Osteoblast (primary cell): Measurements from ENCODE around the gene MAPK8. TPM values are rescaled to one million over a fixed set of nuclear protein-coding genes. Genes with fewer than 3 reads are reported as not detected.

Source experiments
- DNase-seq: peaks from one replicate; pipeline ENCODE4 v3.0.0; 2011; ENCODE audit warnings: low spot score, mixed read lengths; ENCODE audit not compliant: insufficient read length; ENCODE audit errors: missing footprints
- H2AFZ ChIP-seq: 2 replicates; pipeline ENCODE4 v1.6.0; 2011; ENCODE audit warnings: mild to moderate bottlenecking, low read length
- H3K27ac ChIP-seq: 2 replicates; pipeline ENCODE4 v1.5.1; 2011; ENCODE audit warnings: mild to moderate bottlenecking, low read depth, low read length, moderate library complexity
- H3K27me3 ChIP-seq: 2 replicates; pipeline ENCODE4 v1.6.0; 2012; ENCODE audit warnings: mild to moderate bottlenecking, control low read depth, inconsistent platforms, low read length, moderate library complexity; ENCODE audit not compliant: insufficient read depth
- H3K36me3 ChIP-seq: 2 replicates; pipeline ENCODE4 v1.5.1; 2011; ENCODE audit warnings: mild to moderate bottlenecking, low read length, control low read depth, moderate library complexity; ENCODE audit not compliant: insufficient read depth
- H3K4me1 ChIP-seq: 2 replicates; pipeline ENCODE4 v1.5.1; 2011; ENCODE audit warnings: mild to moderate bottlenecking, low read length, control low read depth, moderate library complexity; ENCODE audit not compliant: insufficient read depth
- H3K4me2 ChIP-seq: 2 replicates; pipeline ENCODE4 v1.6.0; 2011; ENCODE audit warnings: mild to moderate bottlenecking, low read length; ENCODE audit not compliant: insufficient read depth
- H3K4me3 ChIP-seq: fragments of 200-600 bp; sonication (generic); 3 replicates; pipeline ENCODE4 v1.5.1; 2012; ENCODE audit warnings: mild to moderate bottlenecking, low read length, inconsistent platforms; ENCODE audit not compliant: insufficient read depth
- H3K79me2 ChIP-seq: 2 replicates; pipeline ENCODE4 v1.6.0; 2012; ENCODE audit warnings: mild to moderate bottlenecking, low read length, control low read depth, inconsistent platforms; ENCODE audit not compliant: insufficient read depth
- H3K9me3 ChIP-seq: 2 replicates; pipeline ENCODE4 v1.5.1; 2011; ENCODE audit warnings: low read depth, low read length, control low read depth
- H4K20me1 ChIP-seq: 2 replicates; pipeline ENCODE4 v1.6.0; 2012; ENCODE audit warnings: mild to moderate bottlenecking, low read length, control low read depth; ENCODE audit not compliant: insufficient read depth
- total RNA-seq: library from RNA; depleted of rRNA; stranded (reverse); fragments of >200 nt; gene quantifications from 2 replicates; pipeline ENCODE4 v1.2.3, GENCODE V29; 2012
- TF ChIP-seq, protein P1 (sequence below): IDR thresholded peaks from 2 replicates; pipeline ENCODE4 v1.5.1; 2011; ENCODE audit warnings: mild to moderate bottlenecking, low read depth, low read length, moderate library complexity; ENCODE audit errors: extremely low read depth

The MAPK8 gene
- total RNA-seq, 1 donor, result 55.7 TPM

DNA sequence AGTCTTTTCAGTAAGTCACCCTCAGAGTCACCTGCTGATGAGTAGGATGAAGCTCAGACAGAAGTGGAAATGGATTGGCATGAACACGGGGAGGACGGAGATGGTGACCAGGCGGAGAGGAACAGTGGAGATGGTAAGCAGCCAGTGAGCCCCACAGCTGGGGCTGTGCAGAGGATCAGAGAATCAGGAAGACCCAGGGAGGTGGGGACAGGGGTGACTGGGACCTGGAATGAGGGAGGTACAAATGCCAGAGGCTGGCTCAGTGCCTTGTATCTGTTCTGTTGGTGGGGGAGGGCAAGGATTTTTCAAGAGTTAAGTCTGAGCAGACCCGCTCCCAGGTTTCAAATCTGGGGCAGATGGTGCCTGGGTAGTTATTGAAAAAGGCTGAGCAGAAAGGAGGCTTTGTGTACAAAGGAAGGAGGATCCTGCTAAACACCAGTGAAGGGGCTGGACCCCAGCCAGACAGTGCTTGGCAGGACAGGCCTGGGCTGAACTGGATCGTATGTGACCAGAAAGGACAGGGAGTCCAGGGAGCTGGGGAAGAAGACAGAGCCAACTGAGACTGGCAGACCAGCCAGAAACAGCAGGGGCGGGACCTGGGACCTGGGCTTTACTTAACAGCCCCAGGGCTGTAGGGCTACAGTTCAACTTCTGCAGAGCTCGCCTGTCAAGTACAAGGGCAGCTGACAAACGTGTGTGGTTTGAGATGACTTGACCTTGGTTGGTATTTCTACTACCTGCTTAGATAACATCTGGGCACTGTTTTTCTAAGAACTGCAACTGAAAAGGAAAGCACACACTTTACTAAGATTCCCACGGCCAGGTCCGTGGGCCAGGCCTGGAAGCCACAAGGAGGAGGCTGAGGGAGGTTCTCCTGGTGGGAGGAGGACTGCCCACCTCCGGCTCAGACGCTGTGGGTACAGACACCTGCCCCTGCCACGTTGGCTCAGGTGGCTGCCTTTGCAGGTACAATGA is 18.8 kb upstream of the MAPK8 start:
- peaks cover 28% of the 10 kb centered on the region for H3K27me3 ChIP-seq
- H3K79me2 ChIP-seq, result no peaks in the 10 kb centered on the region
- TF ChIP-seq, protein P1, sequence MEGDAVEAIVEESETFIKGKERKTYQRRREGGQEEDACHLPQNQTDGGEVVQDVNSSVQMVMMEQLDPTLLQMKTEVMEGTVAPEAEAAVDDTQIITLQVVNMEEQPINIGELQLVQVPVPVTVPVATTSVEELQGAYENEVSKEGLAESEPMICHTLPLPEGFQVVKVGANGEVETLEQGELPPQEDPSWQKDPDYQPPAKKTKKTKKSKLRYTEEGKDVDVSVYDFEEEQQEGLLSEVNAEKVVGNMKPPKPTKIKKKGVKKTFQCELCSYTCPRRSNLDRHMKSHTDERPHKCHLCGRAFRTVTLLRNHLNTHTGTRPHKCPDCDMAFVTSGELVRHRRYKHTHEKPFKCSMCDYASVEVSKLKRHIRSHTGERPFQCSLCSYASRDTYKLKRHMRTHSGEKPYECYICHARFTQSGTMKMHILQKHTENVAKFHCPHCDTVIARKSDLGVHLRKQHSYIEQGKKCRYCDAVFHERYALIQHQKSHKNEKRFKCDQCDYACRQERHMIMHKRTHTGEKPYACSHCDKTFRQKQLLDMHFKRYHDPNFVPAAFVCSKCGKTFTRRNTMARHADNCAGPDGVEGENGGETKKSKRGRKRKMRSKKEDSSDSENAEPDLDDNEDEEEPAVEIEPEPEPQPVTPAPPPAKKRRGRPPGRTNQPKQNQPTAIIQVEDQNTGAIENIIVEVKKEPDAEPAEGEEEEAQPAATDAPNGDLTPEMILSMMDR, result no peak
- no peak overlapping the region for H3K4me2 ChIP-seq
- DNase-seq, result no peak
- no peak overlapping the region for H3K4me3 ChIP-seq
- H3K9me3 ChIP-seq, result peaks cover 2% of the 10 kb centered on the region
- no peaks in the 10 kb centered on the region for H3K36me3 ChIP-seq
- no peaks in the 10 kb centered on the region for H4K20me1 ChIP-seq
- no peaks in the 10 kb centered on the region for H3K4me1 ChIP-seq
- H2AFZ ChIP-seq, result no peak overlapping the region
- no peak overlapping the region for H3K27ac ChIP-seq

GRCh38 chr10:48288661-48289060 is 17.8 kb upstream of the MAPK8 start:
- Histone ChIP-seq H3K4me1 (no peaks in the 10 kb centered on the region), H3K36me3 (no peaks in the 10 kb centered on the region), H3K9me3 (peaks cover 2% of the 10 kb centered on the region), H3K4me3 (no peak overlapping the region), H3K4me2 (no peak overlapping the region), H2AFZ (no peak overlapping the region), H4K20me1 (no peaks in the 10 kb centered on the region), H3K27me3 (peaks cover 28% of the 10 kb centered on the region), H3K27ac (no peak overlapping the region), H3K79me2 (no peaks in the 10 kb centered on the region)
- no peak for DNase-seq
- TF ChIP-seq, protein P1, result no peak

DNA sequence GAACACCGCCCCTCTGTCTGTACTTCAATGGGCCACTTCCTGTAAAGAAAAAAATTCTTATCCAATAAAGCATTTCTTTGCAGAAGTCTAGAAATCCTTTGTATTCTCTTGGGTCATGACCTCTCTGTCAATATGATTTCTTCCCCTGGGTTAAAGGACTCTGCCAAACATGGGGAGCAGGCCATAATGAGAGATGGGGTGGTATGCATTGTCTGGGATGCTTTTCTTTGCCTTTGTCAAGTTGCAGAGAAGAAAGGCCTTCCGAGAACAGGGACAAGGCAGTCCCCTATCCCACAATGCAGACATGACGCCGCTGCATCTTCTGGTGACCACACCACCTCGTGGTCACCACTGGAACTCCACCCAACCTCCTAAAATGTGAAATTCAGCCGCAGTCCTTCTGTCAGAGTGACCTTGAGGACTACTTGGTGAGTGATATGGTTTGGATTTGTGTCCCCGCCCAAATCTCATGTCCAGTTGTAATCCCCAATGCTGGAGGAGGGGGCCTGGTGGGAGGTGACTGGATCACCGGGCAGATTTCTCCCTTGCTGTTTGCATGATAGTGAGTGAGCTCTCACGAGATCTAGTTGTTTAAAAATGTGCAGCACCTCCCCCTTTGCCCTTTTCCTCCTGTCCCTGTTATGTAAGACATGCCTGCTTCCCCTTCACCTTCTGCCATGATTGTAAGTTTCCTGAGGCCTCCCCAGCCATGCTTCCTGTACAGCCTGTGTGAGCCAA is 16.8 kb upstream of the MAPK8 start:
- Histone ChIP-seq H4K20me1 (no peaks in the 10 kb centered on the region), H3K36me3 (no peaks in the 10 kb centered on the region), H3K27me3 (peaks cover 37% of the 10 kb centered on the region), H3K27ac (no peak overlapping the region), H3K4me1 (no peaks in the 10 kb centered on the region), H2AFZ (no peak overlapping the region), H3K4me3 (no peak overlapping the region), H3K79me2 (no peaks in the 10 kb centered on the region), H3K4me2 (no peak overlapping the region), H3K9me3 (no peaks in the 10 kb centered on the region)
- DNase-seq, result no peak
- TF ChIP-seq, protein P1, result peak; percentile 82

- no peaks in the 10 kb centered on the region for H3K9me3 ChIP-seq
- no peak overlapping the region for H3K27ac ChIP-seq
- H3K4me3 ChIP-seq, result no peak overlapping the region
- no peak overlapping the region for H3K4me2 ChIP-seq
- H4K20me1 ChIP-seq, result no peaks in the 10 kb centered on the region
- H2AFZ ChIP-seq, result no peak overlapping the region
- no peaks in the 10 kb centered on the region for H3K79me2 ChIP-seq
- no peaks in the 10 kb centered on the region for H3K4me1 ChIP-seq
- TF ChIP-seq, protein P1, result no peak
- H3K36me3 ChIP-seq, result no peaks in the 10 kb centered on the region
- H3K27me3 ChIP-seq, result peaks cover 33% of the 10 kb centered on the region
- no peak for DNase-seq
Measured at GRCh38 chr10:48290286-48290685, 16.2 kb upstream of the MAPK8 start.
